GM18909 (cell line): ENCODE results near the gene REPS2.

Experiments used
- ATAC-seq: cut with Tn5 transposase; IDR thresholded peaks from one replicate; pipeline ENCODE4 v1.9.1; 2021; ENCODE audit warnings: mild to moderate bottlenecking; ENCODE audit not compliant: unreplicated experiment, poor library complexity

The REPS2 gene

GRCh38 chrX:17030580-17031270, 84.3 kb downstream of the REPS2 start:
- ATAC-seq, result no peak

DNA sequence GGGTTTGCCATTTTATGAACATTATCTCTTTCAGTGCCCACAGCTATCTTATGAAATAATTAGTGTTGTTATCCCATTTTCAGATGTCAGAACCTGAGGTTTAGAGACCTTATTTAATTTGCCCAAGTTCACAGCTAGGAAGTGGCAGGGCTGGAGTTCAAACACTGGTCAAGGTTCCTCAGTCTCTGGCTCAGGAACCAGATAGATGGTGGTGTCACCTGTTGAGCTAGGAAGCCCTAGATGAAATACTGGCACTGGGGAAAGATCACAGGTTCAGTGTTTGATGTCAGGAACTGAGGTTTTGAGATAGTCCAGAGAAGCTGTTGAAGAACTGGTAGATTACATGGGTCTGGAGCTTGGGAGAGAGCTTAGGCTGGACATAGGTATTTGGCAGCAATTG, 85.4 kb downstream of the REPS2 start:
- ATAC-seq, result no peak

GRCh38 chrX:17032351-17032750, 85.9 kb downstream of the REPS2 start:
- ATAC-seq, result no peak

GRCh38 chrX:17033225-17033624, 86.8 kb downstream of the REPS2 start:
- no peak for ATAC-seq

- ATAC-seq, result no peak
These were observed 88.7 kb downstream of the REPS2 start for GRCh38 chrX:17035111-17035510.

DNA sequence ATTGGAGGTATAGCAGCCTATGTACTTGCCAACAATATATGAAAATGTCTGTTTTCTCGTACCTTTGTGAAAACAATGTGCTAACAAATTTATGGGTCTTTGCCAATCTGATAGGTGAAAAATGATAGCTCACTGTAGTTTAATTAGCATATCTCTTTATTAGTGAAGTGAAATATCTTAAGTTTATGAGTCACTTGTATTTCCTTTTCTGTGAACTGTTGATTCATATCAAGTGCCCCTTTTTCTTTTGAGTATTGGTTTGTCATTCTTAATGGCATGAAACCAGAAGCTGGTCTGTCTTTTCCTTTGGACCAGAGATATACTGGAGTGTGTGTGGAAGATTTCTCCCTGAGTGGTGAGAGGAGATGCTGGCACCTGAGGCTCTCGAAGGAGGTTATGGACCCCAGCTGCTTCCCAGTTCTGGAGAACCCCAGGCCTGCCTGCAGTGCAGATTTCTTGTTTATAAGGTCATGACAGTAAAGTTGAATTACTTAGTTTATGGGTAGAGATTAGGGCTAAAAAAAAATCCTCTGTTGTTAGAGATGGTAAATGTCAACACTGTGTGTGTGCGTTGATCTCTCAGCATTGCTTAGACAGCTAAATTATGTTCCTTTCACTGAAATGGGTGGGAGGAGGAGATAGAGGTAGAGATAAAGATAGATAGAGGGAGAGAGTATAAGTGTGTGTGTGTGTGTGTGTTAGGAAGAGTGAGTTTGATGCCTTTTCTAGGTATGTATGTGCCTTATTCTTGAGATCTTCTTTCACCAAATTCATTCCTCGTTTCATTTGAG, 89.9 kb downstream of the REPS2 start:
- ATAC-seq, result no peak

GRCh38 chrX:17038277-17038676, 91.8 kb downstream of the REPS2 start:
- ATAC-seq, result no peak

DNA sequence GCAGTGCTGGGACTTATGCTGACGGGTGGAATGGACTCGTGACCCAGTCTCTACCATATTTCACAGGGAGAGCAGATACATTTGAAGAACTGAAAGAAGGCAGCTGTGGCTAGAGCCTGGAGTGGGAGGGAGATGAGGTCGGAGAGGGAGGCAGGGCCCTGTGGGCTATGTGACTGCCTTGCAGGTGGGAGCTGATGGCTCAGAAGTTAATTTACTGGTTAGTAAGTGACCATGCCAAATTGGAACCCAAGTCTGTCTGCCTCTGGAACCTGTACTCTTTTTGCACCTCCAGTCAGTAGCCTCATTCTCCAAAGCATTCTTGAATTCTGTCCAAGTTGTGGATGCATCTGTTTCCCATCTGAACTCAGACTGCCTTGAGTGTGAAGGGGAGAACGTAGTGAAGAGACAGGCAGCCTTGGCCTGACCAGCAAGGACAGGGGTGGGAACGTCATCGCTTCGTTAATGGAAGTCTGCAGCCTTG, 92.3 kb downstream of the REPS2 start:
- ATAC-seq, result no peak

GRCh38 chrX:17039826-17040225, 93.4 kb downstream of the REPS2 start:
- no peak for ATAC-seq

DNA sequence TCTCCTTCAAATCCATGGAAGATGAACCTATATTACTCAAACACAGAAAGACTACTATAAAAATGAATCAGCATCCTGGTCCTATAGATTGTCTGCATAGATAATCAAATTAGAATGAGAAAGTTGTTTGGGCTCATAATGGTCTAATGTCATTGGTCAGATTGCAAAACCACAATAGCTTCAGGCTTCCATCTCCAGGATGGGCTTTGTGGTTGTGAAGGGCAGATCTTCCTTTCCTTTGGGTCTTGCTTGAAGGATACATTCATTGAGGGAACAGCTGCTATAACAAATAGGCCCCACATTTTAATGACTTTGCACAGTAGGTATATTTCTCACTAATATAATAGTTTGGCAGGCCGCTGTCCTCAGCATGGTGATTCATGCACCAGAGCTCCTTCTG, 94.3 kb downstream of the REPS2 start:
- no peak for ATAC-seq

DNA sequence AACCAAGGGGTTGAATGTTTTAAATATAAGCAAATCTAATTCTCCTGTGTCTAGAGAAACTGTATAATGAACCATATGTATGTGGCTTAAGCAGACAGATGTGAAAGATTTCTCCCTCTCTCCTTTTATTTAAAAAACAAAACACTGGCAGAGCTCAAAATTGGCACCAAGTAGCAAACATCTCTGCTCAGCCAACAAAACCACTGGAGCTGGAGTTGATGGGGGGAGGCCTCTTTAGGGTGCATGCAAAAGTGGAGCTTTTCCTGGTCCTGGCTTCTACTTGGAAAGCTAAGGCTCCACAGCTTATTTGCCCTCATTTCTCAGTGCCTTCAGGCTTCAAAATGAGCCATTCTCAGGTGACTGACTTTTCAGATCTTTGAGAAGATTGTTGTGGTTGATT, 95.6 kb downstream of the REPS2 start:
- ATAC-seq, result no peak

- peak; percentile 47 for ATAC-seq
These were observed 100.1 kb downstream of the REPS2 start for GRCh38 chrX:17046478-17047097.

DNA sequence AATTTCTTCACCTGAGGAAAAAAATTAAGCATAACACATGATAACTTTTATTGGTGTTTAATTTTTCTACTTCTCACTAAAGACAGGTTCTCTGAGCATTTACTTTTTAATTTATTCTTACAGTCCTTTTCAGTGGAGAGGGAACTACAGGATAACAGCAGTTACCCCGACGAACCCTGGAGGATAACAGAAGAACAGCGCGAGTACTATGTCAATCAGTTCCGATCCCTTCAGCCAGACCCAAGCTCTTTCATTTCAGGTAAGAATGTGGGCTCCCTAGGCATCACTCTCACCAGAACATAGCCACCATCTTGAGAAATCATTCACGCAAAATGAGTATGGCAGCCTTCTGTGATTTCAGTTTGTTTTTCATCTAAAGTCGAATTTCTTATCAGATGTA, 100.8 kb downstream of the REPS2 start:
- no peak for ATAC-seq

- no peak for ATAC-seq
These were observed 105.8 kb downstream of the REPS2 start for GRCh38 chrX:17052210-17052609.

- no peak for ATAC-seq
These were observed 106.3 kb downstream of the REPS2 start for GRCh38 chrX:17052793-17053192.

- ATAC-seq, result no peak
These were observed 107.0 kb downstream of the REPS2 start for GRCh38 chrX:17053502-17053901.

DNA sequence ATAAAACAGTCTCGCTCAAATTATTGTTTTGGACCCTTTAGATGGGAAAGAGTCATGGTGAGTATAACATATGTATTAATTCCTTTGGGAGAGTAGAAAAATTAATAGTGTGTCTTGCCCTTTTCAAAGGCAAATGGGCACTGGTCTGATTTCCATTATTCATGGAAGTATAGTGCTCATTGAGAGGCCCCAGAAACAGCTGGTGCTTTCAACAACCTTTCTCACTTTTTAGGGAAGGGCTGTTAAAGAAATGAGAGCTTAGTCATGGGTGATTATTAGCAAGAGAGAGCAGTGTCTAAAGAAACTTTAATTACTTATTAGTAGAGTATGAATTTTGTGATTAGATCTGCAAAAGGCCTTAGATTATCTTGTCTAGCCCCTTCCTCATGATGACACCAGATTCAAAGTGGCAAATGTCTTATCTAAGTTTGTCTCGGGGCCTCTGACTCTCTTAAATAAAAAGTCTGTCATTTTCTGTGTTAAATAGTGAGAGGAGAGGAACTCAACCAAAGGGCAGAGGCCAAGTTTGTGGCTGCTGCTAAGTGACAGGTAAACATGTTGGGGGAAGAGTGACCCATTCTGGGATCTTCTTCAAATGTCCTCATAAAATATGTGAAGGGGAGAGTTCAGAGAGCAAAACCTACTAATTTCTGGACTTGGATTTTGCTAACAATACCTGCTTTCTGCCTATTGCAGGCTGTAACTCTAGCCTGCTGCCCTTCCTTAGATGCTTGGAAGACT, 110.6 kb downstream of the REPS2 start:
- ATAC-seq, result no peak

- ATAC-seq, result no peak
These were observed 115.6 kb downstream of the REPS2 start for GRCh38 chrX:17062065-17062464.

- no peak for ATAC-seq
These were observed 118.6 kb downstream of the REPS2 start for GRCh38 chrX:17065100-17065499.

DNA sequence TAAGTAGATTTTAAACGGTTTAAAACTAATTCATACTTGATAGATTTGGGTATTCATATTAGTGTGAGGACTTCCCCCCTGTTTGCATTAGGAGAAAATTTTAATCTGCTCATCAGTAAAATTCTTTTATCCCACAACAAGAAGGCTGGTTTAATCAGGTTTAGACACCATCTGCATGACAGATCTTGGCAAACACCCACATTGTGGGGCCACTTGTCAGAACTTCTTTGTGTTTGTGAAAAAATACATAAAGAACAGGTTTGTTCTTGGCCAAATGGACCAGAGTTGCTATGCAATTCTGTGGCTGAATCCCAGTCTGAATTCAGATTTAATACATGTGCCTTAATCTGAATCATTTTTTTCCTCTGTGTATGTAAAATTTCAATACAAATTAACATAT, 121.1 kb downstream of the REPS2 start:
- ATAC-seq, result no peak

GRCh38 chrX:17072301-17072700, 125.8 kb downstream of the REPS2 start:
- no peak for ATAC-seq
